Right renal cortex interstitium (tissue), 3 donors: ENCODE data around the gene JMY. TPM values are rescaled to one million over a fixed set of nuclear protein-coding genes. Genes with fewer than 3 reads are reported as not detected.
A peak's percentile ranks its signal among the peaks of the same experiment; 100 is the strongest.

ENCODE experiments used
- DNase-seq, 3 donors: peaks; one replicate each; pipeline ENCODE4 v3.0.0-alpha.2; 2013; ENCODE audit warnings: low read depth in 3 of 3, low spot score in 2 of 3
- polyA plus RNA-seq, 3 donors: library from polyadenylated mRNA; unstranded; fragments of 120-200 nt; gene quantifications; one replicate each; pipeline ENCODE4 v1.2.1, GENCODE V29; 2013; ENCODE audit not compliant: insufficient read length in 3 of 3

The JMY gene
- 10 to 100 TPM; 25.4 to 30.7 (median 27.5) TPM for polyA plus RNA-seq

- peak; percentile 65 to 78 (median 66) for DNase-seq
These were observed at the start of gene JMY for GRCh38 chr5:79235634-79236361. Gene JMY, plus strand, starts transcription at chr5:79236131. Its CDS starts 520 bp downstream, at chr5:79236651.

- DNase-seq = no peak
These were observed 49.5 kb upstream of the JMY start for GRCh38 chr5:79186455-79186854.

GRCh38 chr5:79189439-79190234 lies 46.3 kb upstream of the JMY start:
- no peak for DNase-seq

GRCh38 chr5:79190235-79190529 lies 45.7 kb upstream of the JMY start:
- no peak for DNase-seq

- DNase-seq = no peak
These were observed 44.5 kb upstream of the JMY start for GRCh38 chr5:79191457-79191856.

GRCh38 chr5:79193643-79194042 lies 42.3 kb upstream of the JMY start:
- DNase-seq = no peak

GRCh38 chr5:79200573-79201183 lies 35.3 kb upstream of the JMY start:
- no peak for DNase-seq

GRCh38 chr5:79201206-79201605 lies 34.7 kb upstream of the JMY start:
- no peak for DNase-seq

GRCh38 chr5:79202076-79202475 lies 33.9 kb upstream of the JMY start:
- no peak for DNase-seq

GRCh38 chr5:79205965-79206364 lies 30.0 kb upstream of the JMY start:
- DNase-seq = no peak

- no peak for DNase-seq
These were observed 29.4 kb upstream of the JMY start for GRCh38 chr5:79206541-79206940.

- DNase-seq = no peak
These were observed 26.4 kb upstream of the JMY start for GRCh38 chr5:79209505-79209904.

- DNase-seq = no peak
These were observed 11.5 kb upstream of the JMY start for GRCh38 chr5:79224286-79224984.

GRCh38 chr5:79225026-79225425 lies 10.9 kb upstream of the JMY start:
- no peak for DNase-seq

- DNase-seq = no peak
These were observed 10.5 kb upstream of the JMY start for GRCh38 chr5:79225441-79225840.

GRCh38 chr5:79227484-79228025 lies 8.4 kb upstream of the JMY start:
- DNase-seq = no peak

GRCh38 chr5:79229357-79230174 lies 6.4 kb upstream of the JMY start:
- no peak for DNase-seq

GRCh38 chr5:79235261-79235633 lies 684 bp upstream of the JMY start:
- DNase-seq = no peak

GRCh38 chr5:79236362-79236969 lies 535 bp downstream of the JMY start:
- DNase-seq = peak in 2 of 3 donors; percentile 24 to 34
